ENCODE measurements around the gene SYVN1. TPM values are rescaled to one million over a fixed set of nuclear protein-coding genes. Genes with fewer than 3 reads are reported as not detected.

Gene SYVN1
- total RNA-seq (10 to 100 TPM; 47.5 to 98.2 (median 66.3) TPM), polyA plus RNA-seq (10 to 100 TPM; 63.4 to 64.8 TPM)

DNA sequence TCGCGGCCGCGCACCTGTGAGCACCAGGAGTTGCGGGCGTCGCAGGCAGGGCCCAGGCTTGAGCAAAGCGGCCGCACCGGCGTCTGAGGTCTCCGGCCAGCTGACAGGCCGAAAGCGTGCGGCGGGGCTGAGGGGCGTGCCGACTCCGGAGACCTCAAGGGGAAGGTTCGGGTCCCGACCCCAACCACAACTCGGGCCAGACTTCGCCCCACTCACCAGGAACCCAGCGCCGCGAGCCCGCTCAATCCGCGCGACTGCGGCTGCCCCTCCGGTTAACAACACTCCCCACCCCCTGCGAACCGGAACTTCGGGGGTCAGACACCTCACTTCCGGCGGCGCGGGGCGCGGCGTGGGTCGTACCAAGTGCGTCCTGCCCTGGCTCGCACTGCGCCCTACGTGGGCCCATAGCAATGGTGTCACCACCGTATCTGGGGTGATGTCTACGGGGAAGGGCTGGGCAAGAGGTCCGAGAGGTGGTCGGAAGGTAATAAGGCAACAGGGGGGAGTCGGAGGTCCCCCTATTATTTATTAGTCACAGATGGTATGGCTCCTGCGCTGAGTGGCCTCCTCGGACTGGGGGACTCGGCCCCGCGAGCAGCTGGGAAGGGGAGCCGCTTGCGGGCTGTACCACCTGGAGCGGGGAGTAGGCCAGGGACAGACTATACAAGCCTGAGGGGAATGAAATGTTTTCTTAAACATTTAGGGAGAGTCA, at the start of gene SYVN1:
SYVN1 (minus strand) TSS at position 280 of the 712 bp plus-strand sequence. CDS start 918 bp downstream, outside the sequence.
- Histone ChIP-seq H3K27ac (peak within 1 kb of the TSS; percentile 99 to 100 (median 99)), H3K4me3 (peak within 1 kb of the TSS; percentile 70 to 93 (median 82)), H3K9me3 (no peaks in the 10 kb centered on the region), H3K27me3 (no peaks in the 10 kb centered on the region), H3K4me1 (peaks cover 14 to 32% (median 26%) of the 10 kb centered on the region in 3 donors), H3K36me3 (peaks cover 2 to 38% (median 25%) of the 10 kb centered on the region in 3 donors)
- no peak for TF ChIP-seq CTCF (IDR thresholded peaks at IDR 0.05)
- intact Hi-C loops (cut with DNase I), result loop anchor here in 2 of 3 donors (5.0 kb wide), 1 partner anchor 48 kb away; the partner anchor contains the start of gene CAPN1 (in 2 of the 2)
- no peak for FAIRE-seq
- peak; percentile 82 to 92 (median 84) for ATAC-seq
- WGBS, 2 donors, result 0% methylated on average over 55 to 60 of the region's 60 CpGs
- peak; percentile 90 to 97 (median 94) for DNase-seq

DNA sequence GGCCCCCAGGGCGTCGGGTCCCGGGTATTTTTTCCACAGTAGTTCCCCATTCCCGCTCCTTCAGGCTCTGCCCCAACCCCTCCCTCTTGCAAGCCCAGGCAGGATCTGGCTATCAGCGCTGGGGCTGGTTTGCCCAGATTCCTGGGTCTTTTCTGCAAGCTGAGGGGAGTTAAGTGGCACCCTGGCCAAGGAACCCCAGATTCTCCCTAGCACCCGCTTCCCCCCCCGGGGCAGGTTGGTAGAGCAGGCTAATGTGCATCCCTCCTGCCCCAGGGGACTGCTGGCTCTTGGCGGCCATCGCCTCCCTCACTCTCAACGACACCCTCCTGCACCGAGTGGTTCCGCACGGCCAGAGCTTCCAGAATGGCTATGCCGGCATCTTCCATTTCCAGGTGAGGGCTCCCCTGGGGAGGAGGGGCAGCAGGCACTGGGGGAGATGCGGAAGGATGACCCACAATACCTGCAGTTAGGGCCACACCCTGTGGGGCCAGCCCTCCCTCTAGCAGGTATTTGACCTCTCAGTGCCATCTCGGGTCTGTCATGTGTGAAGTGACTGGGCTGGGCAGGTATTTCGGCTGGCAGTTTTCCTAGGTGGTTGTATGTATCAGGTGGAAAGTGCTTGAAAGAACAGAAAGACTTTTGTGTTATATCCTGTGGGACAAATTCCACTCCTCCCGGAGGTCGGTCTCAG, 49.0 kb upstream of the SYVN1 start:
- WGBS, 2 donors, result 60 to 61% methylated on average over 19 of the region's 19 CpGs
- peak overlapping the region in 2 of 4 donors; percentile 82 to 94 for H3K4me3 ChIP-seq
- FAIRE-seq (no peak), DNase-seq (peak in 4 of 6 donors; percentile 67 to 72 (median 69)), ATAC-seq (peak in 3 of 4 donors; percentile 7 to 11 (median 9))
- peaks cover 0 to 17% (median 0%) of the 10 kb centered on the region in 3 donors for H3K4me1 ChIP-seq
- no peaks in the 10 kb centered on the region for H3K9me3 ChIP-seq
- H3K27ac ChIP-seq, result peak overlapping the region; percentile 87 to 96 (median 92)
- H3K36me3 ChIP-seq, result peaks cover 0 to 29% (median 11%) of the 10 kb centered on the region in 3 donors
- intact Hi-C loops (cut with DNase I), result loop anchor here in 2 of 3 donors (5.0 kb wide), 1 partner anchor 51 kb away; the partner anchor contains the start of gene SYVN1 (in 2 of the 2)
- no peak for TF ChIP-seq CTCF (IDR thresholded peaks at IDR 0.05)
- no peaks in the 10 kb centered on the region for H3K27me3 ChIP-seq

DNA sequence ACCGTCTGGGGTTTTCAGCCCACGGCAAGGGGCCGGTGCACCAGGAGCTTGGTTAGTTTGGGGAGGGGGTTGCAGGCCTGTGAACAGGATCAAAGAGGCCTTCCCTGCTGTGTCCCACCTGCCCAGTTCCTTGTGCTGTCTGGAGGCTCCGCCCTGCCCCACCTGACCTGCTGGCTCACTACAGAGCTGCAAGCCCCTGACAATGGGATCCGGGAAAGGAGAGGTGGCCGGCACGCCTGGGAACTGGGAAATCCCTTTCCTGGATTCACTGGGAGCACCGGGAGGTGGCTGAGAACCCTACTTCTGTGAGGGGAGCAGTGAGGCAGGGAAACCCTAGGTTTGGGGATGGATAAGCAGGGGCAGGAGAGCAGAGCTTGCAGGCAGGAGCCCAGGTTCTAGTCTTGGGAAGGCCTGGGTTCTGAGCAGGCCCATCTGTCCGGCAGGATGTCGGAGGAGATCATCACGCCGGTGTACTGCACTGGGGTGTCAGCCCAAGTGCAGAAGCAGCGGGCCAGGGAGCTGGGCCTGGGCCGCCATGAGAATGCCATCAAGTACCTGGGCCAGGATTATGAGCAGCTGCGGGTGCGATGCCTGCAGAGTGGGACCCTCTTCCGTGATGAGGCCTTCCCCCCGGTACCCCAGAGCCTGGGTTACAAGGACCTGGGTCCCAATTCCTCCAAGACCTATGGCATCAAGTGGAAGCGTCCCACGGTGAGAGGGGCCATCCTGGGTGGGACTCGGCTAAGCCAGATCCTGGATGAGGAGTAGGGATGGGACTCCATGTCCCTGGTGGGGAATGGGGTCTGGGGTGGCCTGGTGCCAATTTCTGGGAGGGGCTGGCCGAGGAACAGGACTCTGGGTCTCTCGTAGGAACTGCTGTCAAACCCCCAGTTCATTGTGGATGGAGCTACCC, 48.2 kb upstream of the SYVN1 start:
- FAIRE-seq (no peak), ATAC-seq (peak; percentile 23 to 67 (median 48)), DNase-seq (peak; percentile 56 to 83 (median 64))
- peaks cover 0 to 21% (median 9%) of the 10 kb centered on the region in 3 donors for H3K36me3 ChIP-seq
- H3K4me1 ChIP-seq, result peaks cover 0 to 17% (median 0%) of the 10 kb centered on the region in 3 donors
- WGBS, 2 donors, result 32 to 33% methylated on average over 23 of the region's 23 CpGs
- peak overlapping the region; percentile 82 to 94 (median 87) for H3K4me3 ChIP-seq
- intact Hi-C loops (cut with DNase I), result loop anchor here in 2 of 3 donors (5.0 kb wide), 1 partner anchor 50 kb away; the partner anchor contains the start of gene SYVN1 (in 2 of the 2)
- H3K27me3 ChIP-seq, result no peaks in the 10 kb centered on the region
- no peaks in the 10 kb centered on the region for H3K9me3 ChIP-seq
- no peak for TF ChIP-seq CTCF (IDR thresholded peaks at IDR 0.05)
- H3K27ac ChIP-seq, result peak overlapping the region; percentile 87 to 96 (median 92)

GRCh38 chr11:65181569-65182257, 47.4 kb upstream of the SYVN1 start, which contains the start of gene CAPN1:
CAPN1 (plus strand) TSS chr11:65181928; CDS start chr11:65182702, 774 bp downstream.
- peak within 1 kb of the TSS; percentile 87 to 96 (median 92) for H3K27ac ChIP-seq
- FAIRE-seq (no peak), DNase-seq (peak; percentile 80 to 93 (median 86)), ATAC-seq (peak; percentile 67 to 82 (median 78))
- peak within 1 kb of the TSS; percentile 82 to 94 (median 87) for H3K4me3 ChIP-seq
- no peaks in the 10 kb centered on the region for H3K9me3 ChIP-seq
- H3K36me3 ChIP-seq, result peaks cover 0 to 13% (median 2%) of the 10 kb centered on the region in 3 donors
- no peaks in the 10 kb centered on the region for H3K27me3 ChIP-seq
- H3K4me1 ChIP-seq, result peaks cover 0 to 17% (median 0%) of the 10 kb centered on the region in 3 donors
- intact Hi-C loops (cut with DNase I), result loop anchor here in 2 of 3 donors (5.0 kb wide), 1 partner anchor 49 kb away; the partner anchor contains the start of gene SYVN1 (in 2 of the 2)
- TF ChIP-seq CTCF (IDR thresholded peaks at IDR 0.05), result no peak
- 1 to 2% methylated on average over 29 to 39 of the region's 43 CpGs for WGBS, 2 donors
